ENCODE results near the gene PLD5. TPM values are rescaled to one million over a fixed set of nuclear protein-coding genes. Genes with fewer than 3 reads are reported as not detected.
"Not testable (repeated sequence)": the region's sequence is repeated elsewhere in the genome, so short reads cannot be mapped to it uniquely, and the experiment has no call there.

PLD5 gene
- total RNA-seq, 2 donors from 2014 or later, result 1.8 TPM; not detected in 1

- no peaks in the 10 kb centered on the region for H3K4me1 ChIP-seq
- no peak overlapping the region for H3K4me3 ChIP-seq
- TF ChIP-seq CTCF (IDR thresholded peaks at IDR 0.05) (no peak), POLR2A (IDR thresholded peaks at IDR 0.05) (no peak)
- H3K9me3 ChIP-seq, result no peaks in the 10 kb centered on the region
- no peak overlapping the region for H3K27ac ChIP-seq
- intact Hi-C loops (cut with DNase I), result no loop called here
- H3K36me3 ChIP-seq (replicated peaks in 1 of 2; ENCODE audit: insufficient read depth in 1 of 2, low read depth in 2 of 2), result no peaks in the 10 kb centered on the region
- ATAC-seq, result no peak
- H3K27me3 ChIP-seq, result no peaks in the 10 kb centered on the region
- DNase-seq, result no peak
- 95 to 100% methylated on average over 1 of the region's 1 CpG for WGBS, 2 donors
These were observed 391.1 kb downstream of the PLD5 start for GRCh38 chr1:242133351-242133750.

- Histone ChIP-seq H3K4me1 (no peaks in the 10 kb centered on the region), H3K36me3 (replicated peaks in 1 of 2; ENCODE audit: insufficient read depth in 1 of 2, low read depth in 2 of 2) (no peaks in the 10 kb centered on the region), H3K4me3 (no peak overlapping the region), H3K27ac (no peak overlapping the region), H3K27me3 (no peaks in the 10 kb centered on the region), H3K9me3 (no peaks in the 10 kb centered on the region)
- intact Hi-C loops (cut with DNase I), result no loop called here
- no peak for ATAC-seq
- WGBS, 2 donors, result 74 to 75% methylated on average over 9 of the region's 9 CpGs
- no peak for DNase-seq
- TF ChIP-seq CTCF (IDR thresholded peaks at IDR 0.05) (no peak), POLR2A (IDR thresholded peaks at IDR 0.05) (no peak)
These were observed 392.2 kb downstream of the PLD5 start for GRCh38 chr1:242132121-242132817.

GRCh38 chr1:242128951-242129502, 395.5 kb downstream of the PLD5 start:
- intact Hi-C loops (cut with DNase I), result no loop called here
- H3K9me3 ChIP-seq, result no peaks in the 10 kb centered on the region
- WGBS, 2 donors, result 52 to 67% methylated on average over 8 of the region's 8 CpGs
- TF ChIP-seq CTCF (IDR thresholded peaks at IDR 0.05) (no peak), POLR2A (IDR thresholded peaks at IDR 0.05) (no peak)
- no peaks in the 10 kb centered on the region for H3K36me3 ChIP-seq (replicated peaks in 1 of 2; ENCODE audit: insufficient read depth in 1 of 2, low read depth in 2 of 2)
- H3K27ac ChIP-seq, result no peak overlapping the region
- no peaks in the 10 kb centered on the region for H3K4me1 ChIP-seq
- no peak overlapping the region for H3K4me3 ChIP-seq
- DNase-seq (no peak), ATAC-seq (no peak)
- no peaks in the 10 kb centered on the region for H3K27me3 ChIP-seq

GRCh38 chr1:242120432-242120831, 404.1 kb downstream of the PLD5 start:
- no peak overlapping the region for H3K4me3 ChIP-seq
- TF ChIP-seq CTCF (IDR thresholded peaks at IDR 0.05), result no peak
- no peaks in the 10 kb centered on the region for H3K9me3 ChIP-seq
- no peak for DNase-seq
- no peak overlapping the region for H3K27ac ChIP-seq
- whole genome bisulfite sequencing, 2 donors, result 58 to 65% methylated on average over 2 of the region's 2 CpGs
- H3K4me1 ChIP-seq, result no peaks in the 10 kb centered on the region
- no peak for ATAC-seq
- no peaks in the 10 kb centered on the region for H3K27me3 ChIP-seq
- H3K36me3 ChIP-seq (replicated peaks in 1 of 2; ENCODE audit: insufficient read depth in 1 of 2, low read depth in 2 of 2), result no peaks in the 10 kb centered on the region
- intact Hi-C loops (cut with DNase I), result no loop called here

- TF ChIP-seq POLR2A (IDR thresholded peaks at IDR 0.05) (no peak), CTCF (IDR thresholded peaks at IDR 0.05) (no peak)
- no peaks in the 10 kb centered on the region for H3K4me1 ChIP-seq
- H3K27me3 ChIP-seq, result no peaks in the 10 kb centered on the region
- WGBS, 2 donors, result 46 to 48% methylated on average over 4 of the region's 4 CpGs
- DNase-seq, result no peak
- no peaks in the 10 kb centered on the region for H3K9me3 ChIP-seq
- ATAC-seq, result no peak
- H3K4me3 ChIP-seq, result no peak overlapping the region
- intact Hi-C loops (cut with DNase I), result no loop called here
- no peaks in the 10 kb centered on the region for H3K36me3 ChIP-seq (replicated peaks in 1 of 2; ENCODE audit: insufficient read depth in 1 of 2, low read depth in 2 of 2)
- no peak overlapping the region for H3K27ac ChIP-seq
These were observed 423.6 kb downstream of the PLD5 start for GRCh38 chr1:242100921-242101320.

GRCh38 chr1:242097283-242097682, 427.2 kb downstream of the PLD5 start:
- H3K4me1 ChIP-seq; H3K9me3 ChIP-seq; H3K27ac ChIP-seq; ATAC-seq; H3K27me3 ChIP-seq; H3K36me3 ChIP-seq (replicated peaks in 1 of 2; ENCODE audit: insufficient read depth in 1 of 2, low read depth in 2 of 2); intact Hi-C loops (cut with DNase I); DNase-seq; H3K4me3 ChIP-seq: not testable (repeated sequence)
- WGBS, 2 donors, result 49 to 63% methylated on average over 3 of the region's 3 CpGs

All from body of pancreas (tissue), 4 donors.